Measurements from ENCODE around the gene ANKRA2.

The ANKRA2 gene

GRCh38 chr5:73565139-73565968, at the start of gene ANKRA2, which contains the start of gene UTP15:
ANKRA2 (minus strand) TSS chr5:73565639; CDS start chr5:73562881, 2,758 bp downstream.
UTP15 (plus strand) TSS chr5:73565743; CDS start chr5:73567345, 1,602 bp downstream.
- DNase-seq (ENCODE audit: low read depth in 2 of 2) = peak; percentile 92 to 99

GRCh38 chr5:73615085-73615484, 49.6 kb upstream of the ANKRA2 start:
- no peak for DNase-seq (ENCODE audit: low read depth in 2 of 2)

GRCh38 chr5:73612799-73613198, 47.4 kb upstream of the ANKRA2 start:
- DNase-seq (ENCODE audit: low read depth in 2 of 2) = no peak

DNA sequence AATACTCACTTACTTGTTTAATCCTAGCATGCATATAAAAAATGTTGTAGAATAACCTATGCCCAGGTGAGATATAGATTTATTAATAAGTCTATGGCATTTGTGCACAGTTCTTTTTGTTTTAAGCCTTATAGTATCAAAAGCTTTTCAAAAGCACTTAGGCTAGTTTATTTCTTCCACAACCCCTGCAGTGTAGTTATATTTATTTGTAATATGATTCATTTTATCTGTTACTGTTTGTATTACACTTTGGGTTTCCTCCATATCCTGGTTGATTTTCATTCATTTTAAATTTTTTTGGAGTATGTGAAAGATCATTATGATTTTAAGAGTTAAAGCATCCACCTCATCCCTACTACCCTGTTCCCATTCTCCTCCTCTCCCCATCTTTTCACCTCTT, 41.8 kb upstream of the ANKRA2 start:
- no peak for DNase-seq (ENCODE audit: low read depth in 2 of 2)

DNA sequence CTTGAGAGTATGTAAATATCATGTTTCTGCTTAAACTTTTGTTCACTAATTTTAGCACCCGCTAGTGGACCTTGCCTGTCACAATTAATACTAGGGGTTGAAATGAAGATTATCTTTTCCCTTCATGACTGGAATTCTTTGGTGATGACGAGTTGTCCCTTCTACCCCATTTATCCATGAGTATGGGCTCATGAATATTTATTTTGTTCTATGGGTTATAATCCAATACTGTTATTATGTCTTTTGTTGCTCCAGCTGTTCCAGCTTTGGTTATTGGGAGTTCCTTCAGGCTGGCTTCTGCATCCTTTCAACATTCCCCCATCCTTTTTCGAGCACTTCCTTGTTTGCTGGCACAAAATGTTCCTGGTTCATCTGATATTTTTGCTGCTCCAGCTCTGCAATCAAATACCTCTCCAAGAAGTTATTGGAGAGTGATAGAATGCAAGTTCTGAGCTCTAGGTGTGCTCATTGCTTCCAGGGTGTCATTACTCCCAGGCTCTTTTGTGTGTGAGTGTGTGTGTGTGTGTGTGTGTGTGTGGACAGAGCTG, 40.8 kb upstream of the ANKRA2 start:
- no peak for DNase-seq (ENCODE audit: low read depth in 2 of 2)

DNA sequence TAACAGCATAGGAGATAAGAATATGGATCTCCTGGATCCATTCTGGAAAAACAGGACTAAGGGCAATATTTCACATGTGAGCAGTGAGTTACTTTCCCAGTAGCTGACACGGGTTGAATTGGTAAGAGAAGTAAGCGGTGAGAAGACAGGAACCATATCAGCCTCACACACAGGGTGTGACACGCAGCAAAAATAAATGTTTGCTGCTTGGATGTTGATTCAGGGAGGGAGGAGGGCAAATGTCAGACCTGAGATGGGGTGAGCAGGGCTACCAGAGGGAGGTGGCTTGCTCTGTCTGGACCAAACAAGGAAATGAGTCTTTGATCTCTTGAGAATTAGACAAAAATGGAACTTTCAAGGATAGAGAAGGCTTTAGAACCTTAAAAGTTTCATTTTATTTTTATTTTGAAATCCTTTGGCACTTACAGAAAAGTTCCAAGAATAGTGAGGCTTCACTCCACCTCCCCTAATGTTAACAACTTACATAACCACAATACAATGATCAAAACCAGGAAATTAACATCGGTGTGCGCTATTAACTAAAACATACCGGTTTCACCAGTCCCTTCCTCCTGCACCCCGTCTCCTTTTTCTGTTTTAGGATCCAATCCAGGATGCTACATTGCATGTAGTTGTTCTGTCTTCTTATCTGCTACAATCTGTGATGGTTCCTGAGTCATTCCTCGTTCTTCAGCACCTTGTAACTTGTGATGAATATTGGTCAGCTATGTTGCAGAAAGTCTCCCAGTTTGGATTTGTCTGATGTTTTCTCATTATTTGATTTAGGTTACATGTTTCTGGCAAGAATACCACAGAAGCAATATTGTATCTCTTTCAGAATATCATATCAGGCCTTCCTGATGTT, 40.0 kb upstream of the ANKRA2 start:
- no peak for DNase-seq (ENCODE audit: low read depth in 2 of 2)

- DNase-seq (ENCODE audit: low read depth in 2 of 2) = no peak
These were observed 38.6 kb upstream of the ANKRA2 start for GRCh38 chr5:73603998-73604397.

DNA sequence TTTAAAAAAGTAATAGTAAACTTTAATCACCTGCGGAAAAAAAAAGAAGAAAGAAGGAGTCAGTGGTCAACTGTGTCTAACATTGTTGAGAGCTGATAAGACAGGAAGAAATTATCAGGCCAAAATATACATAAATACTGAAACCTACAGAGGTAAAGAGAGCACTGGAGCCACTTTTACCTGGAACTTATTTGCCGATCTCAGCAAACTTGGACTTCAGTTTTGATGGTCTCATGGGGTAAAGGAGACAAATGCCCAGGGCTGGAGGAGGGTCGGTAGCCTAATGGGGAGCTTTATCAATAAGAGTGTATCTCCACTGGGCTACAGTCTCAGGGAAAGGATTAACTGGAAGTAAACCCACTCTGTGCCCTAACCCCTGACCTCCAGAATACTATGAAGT, 33.9 kb upstream of the ANKRA2 start:
- no peak for DNase-seq (ENCODE audit: low read depth in 2 of 2)

- no peak for DNase-seq (ENCODE audit: low read depth in 2 of 2)
These were observed 31.4 kb upstream of the ANKRA2 start for GRCh38 chr5:73596705-73597328.

DNA sequence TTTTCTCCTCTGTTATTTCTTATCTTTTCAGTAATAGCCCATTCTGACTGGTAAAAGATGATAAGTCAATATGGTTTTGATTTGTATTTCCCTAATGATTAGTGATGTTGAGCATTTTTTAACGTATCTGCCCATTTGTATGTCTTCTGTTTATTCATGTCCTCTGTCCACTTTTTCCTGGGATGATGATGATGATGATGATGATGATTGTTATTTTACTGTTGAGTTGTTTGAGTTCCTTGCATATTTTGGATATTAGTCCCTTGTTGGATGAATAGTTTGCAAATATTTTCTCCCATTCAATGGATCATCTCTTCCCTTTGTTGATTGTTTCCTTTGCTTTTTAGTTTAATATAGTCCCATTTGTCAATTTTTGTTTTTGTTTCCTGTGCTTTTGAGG, 27.1 kb upstream of the ANKRA2 start:
- DNase-seq (ENCODE audit: low read depth in 2 of 2) = no peak

GRCh38 chr5:73591698-73592501, 26.5 kb upstream of the ANKRA2 start:
- DNase-seq (ENCODE audit: low read depth in 2 of 2) = no peak

GRCh38 chr5:73591102-73591695, 25.8 kb upstream of the ANKRA2 start:
- peak in 1 of 2 donors; percentile 8 for DNase-seq (ENCODE audit: low read depth in 2 of 2)

DNA sequence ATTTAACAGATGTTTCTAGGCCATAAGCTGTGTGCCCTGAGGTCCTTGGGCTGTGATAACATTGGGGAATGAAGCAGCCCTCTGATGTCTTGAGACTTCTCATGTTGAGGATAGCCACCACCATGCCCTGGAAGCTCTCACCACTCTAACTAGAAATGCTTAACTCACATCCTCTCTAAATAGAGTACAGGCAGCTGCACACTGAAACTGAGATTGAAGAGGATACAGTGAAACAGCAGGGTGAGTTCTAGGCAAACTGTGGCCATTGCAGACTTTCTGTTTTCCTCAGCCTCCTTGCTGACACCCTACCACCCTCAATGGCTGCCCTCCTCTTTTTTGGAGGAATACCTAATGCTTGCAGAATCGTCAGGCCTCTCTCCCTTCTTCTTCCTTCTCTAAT, 22.5 kb upstream of the ANKRA2 start:
- DNase-seq (ENCODE audit: low read depth in 2 of 2) = no peak

DNA sequence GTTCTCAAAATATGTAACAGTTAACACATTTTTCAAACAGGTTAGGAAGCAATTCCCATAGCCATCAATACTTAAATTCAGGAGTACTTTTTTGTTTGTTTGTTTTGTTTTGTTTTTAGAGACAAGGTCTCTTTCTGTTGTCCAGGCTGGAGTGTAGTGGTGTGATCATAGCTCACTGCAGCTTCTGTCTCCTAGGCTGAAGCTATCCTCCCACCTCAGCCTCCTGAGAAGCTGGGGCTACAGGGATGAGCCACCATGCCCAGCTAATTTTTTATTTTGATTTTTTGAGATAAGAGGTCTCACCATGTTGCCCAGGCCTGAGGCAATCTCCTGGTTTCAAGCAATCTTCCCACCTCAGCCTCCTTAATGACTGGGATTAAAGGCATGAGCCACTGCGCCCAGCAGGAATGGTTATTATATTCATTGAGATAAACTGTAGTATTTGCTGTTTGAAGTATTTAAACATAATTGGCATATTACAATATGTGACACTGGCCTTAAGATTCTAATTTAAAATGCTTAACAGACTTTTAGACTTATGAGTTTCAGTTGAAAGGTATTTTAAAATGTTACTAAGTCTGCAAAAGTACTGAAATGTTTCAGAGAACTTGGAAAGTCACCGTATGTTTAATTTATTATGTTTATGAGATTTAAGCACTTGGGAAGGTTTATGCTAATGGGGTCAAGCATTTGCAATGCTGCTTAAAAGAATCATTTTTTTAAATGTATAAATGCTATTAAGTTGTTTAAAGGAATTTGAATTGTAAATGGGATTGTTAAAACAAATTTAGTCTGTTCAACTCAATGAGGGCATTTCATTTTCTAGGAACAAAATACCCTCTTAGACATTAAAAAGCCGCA, 17.1 kb upstream of the ANKRA2 start:
- DNase-seq (ENCODE audit: low read depth in 2 of 2) = no peak

DNA sequence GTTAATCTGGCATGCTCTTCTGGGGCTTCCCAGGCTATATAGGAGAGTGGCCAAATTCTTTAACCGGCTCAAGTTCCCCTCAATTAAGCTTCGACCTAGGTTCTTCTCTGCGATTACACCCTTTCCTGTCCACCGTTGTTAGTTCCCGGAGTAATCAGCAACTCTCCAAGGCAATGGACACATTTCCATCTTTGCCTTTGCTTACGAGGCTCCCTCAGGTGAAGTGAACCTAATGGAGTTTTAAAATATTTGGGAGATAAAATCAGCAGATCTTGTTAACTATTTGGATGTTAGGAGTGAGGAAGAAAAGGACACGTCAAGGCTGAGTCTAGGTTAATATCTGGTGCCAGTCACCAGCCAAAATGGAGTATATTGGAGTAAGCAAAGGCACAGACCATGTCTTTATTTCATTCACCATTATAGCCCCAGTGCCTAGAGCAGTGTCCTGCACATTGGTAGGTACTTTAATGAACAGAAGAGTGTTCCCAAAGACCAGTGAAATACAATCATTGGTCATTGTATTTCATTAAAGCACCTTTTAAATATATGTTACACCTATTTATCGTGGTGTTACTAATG, 619 bp upstream of the ANKRA2 start:
- DNase-seq (ENCODE audit: low read depth in 2 of 2) = no peak

- no peak for DNase-seq (ENCODE audit: low read depth in 2 of 2)
These were observed 764 bp downstream of the ANKRA2 start for GRCh38 chr5:73564675-73565074.

DNA sequence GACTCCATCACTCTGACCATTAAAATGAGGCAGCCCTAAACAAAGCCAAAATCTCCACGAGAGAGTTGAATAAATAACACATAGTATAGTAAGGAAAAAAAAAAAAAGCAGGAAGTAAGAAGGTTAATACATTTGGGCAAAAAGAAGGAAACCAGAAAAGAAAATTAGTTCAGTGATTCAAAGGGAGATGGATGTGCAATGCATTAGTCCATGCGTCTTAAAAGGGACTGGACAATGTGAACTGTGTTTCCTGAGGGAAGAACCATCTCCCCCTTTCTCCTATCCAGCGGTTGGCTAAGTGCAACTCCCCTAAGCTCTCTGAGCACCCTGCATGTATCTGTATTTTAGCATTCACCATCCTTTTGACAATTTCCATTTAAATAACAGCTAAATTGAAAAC, 1.4 kb downstream of the ANKRA2 start:
- DNase-seq (ENCODE audit: low read depth in 2 of 2) = no peak

GRCh38 chr5:73558950-73559349, 6.5 kb downstream of the ANKRA2 start:
- DNase-seq (ENCODE audit: low read depth in 2 of 2) = no peak

DNA sequence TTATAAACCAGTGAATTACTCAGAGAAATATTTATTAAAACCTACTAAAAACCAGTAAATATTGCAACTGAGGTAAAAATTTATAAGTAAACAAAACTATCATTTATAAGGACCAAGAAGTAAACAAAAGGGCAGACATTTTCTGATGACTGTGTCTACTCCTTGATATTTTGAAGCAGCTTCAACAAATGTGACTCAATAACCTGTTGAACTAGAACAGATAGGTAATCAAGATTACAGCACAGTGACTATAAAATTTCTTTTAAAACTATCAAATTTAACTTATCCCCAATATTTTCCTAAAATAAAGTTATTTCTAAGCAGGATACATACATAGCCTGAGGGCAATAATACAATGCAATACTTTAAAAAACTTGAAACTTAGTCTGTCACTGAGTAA, 12.8 kb downstream of the ANKRA2 start:
- DNase-seq (ENCODE audit: low read depth in 2 of 2) = no peak

Data from stimulated activated CD4-positive, alpha-beta T cell treated with anti-CD3 and anti-CD28 coated beads, Interleukin-1b, Interleukin-23, amount 100 ng/mL, for 1 hour (primary cell).